Astrocyte of the cerebellum (primary cell): Measurements from ENCODE around the gene ARID1B.

ENCODE experiments used
- DNase-seq: peaks from one replicate; pipeline ENCODE4 v3.0.0-alpha.2; 2011; ENCODE audit warnings: low read depth
- H3K4me3 ChIP-seq: 2 replicates; pipeline ENCODE4 v1.5.1; 2011; ENCODE audit warnings: mild to moderate bottlenecking, low read depth, low read length, moderate library complexity
- CTCF ChIP-seq: IDR thresholded peaks from 2 replicates; pipeline ENCODE4 v1.5.1; 2012; ENCODE audit warnings: low read length, low read depth, moderate library complexity, mild to moderate bottlenecking; ENCODE audit errors: missing control alignments
- in situ Hi-C: cut with HindIII; loops from 2 replicates; pipeline ENCODE4 v1.10.0; 2017; ENCODE audit warnings: low sequenced_read_pairs

ARID1B gene

GRCh38 chr6:156925718-156926607 lies 148.8 kb downstream of the ARID1B start:
- no peak for DNase-seq
- in situ Hi-C loops: no loop called here
- H3K4me3 ChIP-seq: no peak overlapping the region
- TF ChIP-seq CTCF: no peak

- H3K4me3 ChIP-seq: no peak overlapping the region
- TF ChIP-seq CTCF: no peak
- no peak for DNase-seq
- in situ Hi-C loops: no loop called here
Observed at GRCh38 chr6:156928126-156928525, 150.9 kb downstream of the ARID1B start.

DNA sequence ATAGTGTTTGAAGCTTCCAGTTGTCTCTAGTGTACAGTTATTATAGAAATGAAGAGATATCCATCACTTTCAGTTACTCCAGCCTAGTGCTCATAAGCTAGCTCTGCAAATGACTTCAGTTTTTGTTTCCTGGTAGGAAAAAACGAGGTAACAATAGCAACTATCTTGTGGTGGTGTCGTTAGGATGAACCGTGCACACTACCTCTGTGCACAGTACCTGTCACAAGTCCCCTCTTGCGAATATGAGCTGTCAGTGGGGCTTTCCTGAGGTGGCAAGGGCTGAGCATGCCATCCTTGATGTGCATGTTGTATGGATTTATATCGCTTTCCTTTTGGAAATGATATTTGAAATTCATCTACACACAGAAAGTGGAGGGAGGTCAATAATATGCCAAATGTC lies 151.8 kb downstream of the ARID1B start:
- no peak for TF ChIP-seq CTCF
- in situ Hi-C loops: no loop called here
- no peak overlapping the region for H3K4me3 ChIP-seq
- DNase-seq: no peak

DNA sequence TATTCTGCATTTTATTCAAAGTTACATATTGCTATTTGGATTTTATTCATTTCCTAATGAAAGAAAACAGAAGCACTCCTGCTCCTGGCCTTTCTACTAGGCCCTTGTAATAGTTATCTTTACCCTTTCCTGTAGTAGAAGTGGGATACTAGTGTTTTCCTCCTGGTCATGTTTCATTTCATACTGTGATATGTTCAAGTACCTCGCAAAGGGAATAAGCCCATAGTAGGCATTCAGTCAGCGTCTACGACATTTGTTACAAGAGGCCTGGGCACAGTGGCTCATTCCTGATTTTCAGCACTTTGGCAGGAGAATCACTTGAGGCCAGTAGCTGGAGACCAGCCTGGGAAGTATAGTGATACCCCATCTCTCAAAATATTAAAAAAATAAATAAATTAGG lies 154.1 kb downstream of the ARID1B start:
- DNase-seq: no peak
- TF ChIP-seq CTCF: no peak
- H3K4me3 ChIP-seq: no peak overlapping the region
- in situ Hi-C loops: no loop called here

GRCh38 chr6:156933201-156934068 lies 156.3 kb downstream of the ARID1B start:
- TF ChIP-seq CTCF: no peak
- in situ Hi-C loops: no loop called here
- no peak for DNase-seq
- H3K4me3 ChIP-seq: no peak overlapping the region

- in situ Hi-C loops: no loop called here
- TF ChIP-seq CTCF: no peak
- DNase-seq: no peak
- H3K4me3 ChIP-seq: no peak overlapping the region
Observed at GRCh38 chr6:156934069-156934460, 156.9 kb downstream of the ARID1B start.
